SK-N-MC (cell line): ENCODE measurements around the gene VAV3.

Experiments used
- EZH2 ChIP-seq: fragments of 200-600 bp; sonication (generic); IDR thresholded peaks from one replicate; pipeline ENCODE4 v1.6.1; 2017; ENCODE audit warnings: antibody characterized with exemption
- FOXP2 ChIP-seq: optimal IDR thresholded peaks from 2 replicates; pipeline ENCODE3; 2011; ENCODE audit warnings: mild to moderate bottlenecking, moderate library complexity; ENCODE audit not compliant: insufficient read depth; ENCODE audit errors: extremely low read length, control extremely low read depth
- POLR2AphosphoS5 ChIP-seq: IDR thresholded peaks from 2 replicates; pipeline ENCODE4 v1.6.1; 2012; ENCODE audit warnings: mild to moderate bottlenecking, low read depth, low read length, borderline replicate concordance

DNA sequence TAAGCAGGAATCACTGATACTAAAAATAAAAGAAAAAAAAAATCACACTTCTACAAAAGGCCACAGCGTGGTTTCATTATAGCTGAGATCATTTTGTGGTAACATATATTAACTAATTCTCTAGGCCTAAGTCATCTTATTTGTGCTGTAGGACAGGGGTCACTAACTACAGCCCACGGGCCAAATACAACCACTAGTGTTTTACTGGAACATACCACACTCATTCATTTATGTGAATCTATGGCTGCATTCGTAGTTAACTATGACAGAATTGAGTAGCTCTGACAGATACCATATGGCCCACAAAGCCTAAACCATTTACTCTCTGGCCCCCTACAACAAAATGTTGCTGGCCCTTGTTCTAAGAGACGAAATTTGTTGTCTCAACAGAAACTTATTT, 224.4 kb downstream of the VAV3 start:
- TF ChIP-seq POLR2AphosphoS5, result no peak
- TF ChIP-seq EZH2, result no peak
- TF ChIP-seq FOXP2, result no peak
